ENCODE measurements around the gene CAMKV. TPM values are rescaled to one million over a fixed set of nuclear protein-coding genes. Genes with fewer than 3 reads are reported as not detected.

CAMKV gene
- total RNA-seq, 2 donors from 2014 or later, result 0.43 to 0.48 TPM

DNA sequence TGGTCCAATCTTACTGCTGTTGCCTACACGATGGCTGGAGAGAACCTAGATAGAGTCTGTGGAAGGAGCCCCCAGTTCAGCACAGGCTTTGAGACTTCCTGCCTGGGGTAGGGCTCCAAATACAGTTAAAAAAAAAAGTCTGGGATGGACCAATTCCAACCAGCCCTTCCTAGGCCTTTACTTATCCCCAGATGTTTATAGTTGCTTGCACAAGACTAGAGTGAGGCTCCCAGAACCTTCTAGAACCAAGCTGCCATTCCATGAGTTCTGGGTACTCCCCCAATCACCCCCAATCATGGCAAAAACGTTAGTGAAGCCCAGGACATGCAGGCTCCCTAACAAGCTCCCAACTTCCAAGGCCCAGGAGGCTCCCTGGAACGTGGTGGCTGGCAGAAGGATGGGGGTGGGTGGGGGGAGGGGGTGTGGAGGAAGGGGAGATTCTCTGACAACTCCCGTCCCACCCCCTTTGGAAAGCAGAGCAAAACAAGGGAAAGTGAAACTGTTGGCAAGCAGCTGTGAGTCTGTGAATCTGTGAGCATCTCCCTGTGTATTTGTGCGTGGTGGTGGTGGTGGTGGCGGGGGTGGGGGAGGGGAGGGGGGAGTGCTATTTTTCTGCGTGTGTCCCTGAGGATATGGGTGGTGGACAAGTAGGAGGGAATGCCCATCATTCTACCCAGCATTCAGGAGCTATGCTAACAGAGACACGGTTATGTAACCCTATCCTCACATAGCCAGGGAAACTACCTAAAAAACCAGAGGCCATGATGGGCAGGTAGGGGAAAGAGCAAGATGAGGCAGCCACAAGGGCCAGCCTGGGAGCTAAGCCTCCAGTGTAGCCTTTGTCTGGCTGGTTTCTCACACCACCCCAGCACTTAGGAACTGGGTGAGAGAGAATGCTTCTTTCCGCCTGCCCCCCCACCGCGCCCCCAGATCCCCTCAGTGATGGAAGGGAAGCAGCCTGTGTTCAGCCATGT is 31.9 kb upstream of the CAMKV start:
- DNase-seq (ENCODE audit: low spot score in 2 of 2) (no peak), ATAC-seq (no peak)
- H3K36me3 Mint-ChIP-seq, result peaks cover 0 to 4% of the 10 kb centered on the region in 2 donors
- no peak overlapping the region for H3K27ac Mint-ChIP-seq
- H3K9me3 Mint-ChIP-seq, result no peaks in the 10 kb centered on the region

DNA sequence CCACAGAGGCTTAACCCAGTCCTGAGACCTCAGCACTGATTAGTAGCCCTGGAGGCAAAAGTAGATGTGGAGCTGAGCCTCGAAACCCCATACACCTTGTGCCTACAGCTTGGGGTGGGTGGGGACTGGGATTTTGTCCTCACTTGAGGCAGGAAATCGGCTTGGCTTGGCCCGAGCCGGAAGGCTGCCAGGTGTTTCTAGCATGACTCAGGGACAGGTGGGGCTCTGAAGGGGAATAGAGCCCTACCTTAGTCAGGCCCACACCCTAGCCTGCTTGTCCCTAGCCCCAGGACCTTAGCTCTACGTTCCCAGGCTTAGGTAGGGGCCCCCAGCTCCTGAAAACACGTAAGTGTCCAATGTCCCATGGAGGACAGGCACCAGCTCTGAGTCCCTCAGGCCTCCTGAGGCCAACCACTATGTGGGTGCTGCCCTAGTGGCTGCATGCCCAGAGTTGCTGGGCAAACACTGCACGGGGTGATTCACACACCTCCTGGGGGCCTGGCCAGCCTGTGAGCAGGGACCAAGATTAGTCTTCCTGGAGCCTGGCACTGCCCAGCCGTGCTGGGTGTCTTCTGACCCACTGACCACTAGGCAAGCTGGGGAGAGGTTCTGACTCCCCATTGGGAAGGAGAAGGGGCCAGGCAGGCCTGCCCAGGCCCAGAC is 30.9 kb upstream of the CAMKV start:
- DNase-seq (ENCODE audit: low spot score in 2 of 2), result no peak
- no peaks in the 10 kb centered on the region for H3K9me3 Mint-ChIP-seq
- peaks cover 0 to 4% of the 10 kb centered on the region in 2 donors for H3K36me3 Mint-ChIP-seq
- H3K27ac Mint-ChIP-seq, result no peak overlapping the region
- ATAC-seq, result no peak

DNA sequence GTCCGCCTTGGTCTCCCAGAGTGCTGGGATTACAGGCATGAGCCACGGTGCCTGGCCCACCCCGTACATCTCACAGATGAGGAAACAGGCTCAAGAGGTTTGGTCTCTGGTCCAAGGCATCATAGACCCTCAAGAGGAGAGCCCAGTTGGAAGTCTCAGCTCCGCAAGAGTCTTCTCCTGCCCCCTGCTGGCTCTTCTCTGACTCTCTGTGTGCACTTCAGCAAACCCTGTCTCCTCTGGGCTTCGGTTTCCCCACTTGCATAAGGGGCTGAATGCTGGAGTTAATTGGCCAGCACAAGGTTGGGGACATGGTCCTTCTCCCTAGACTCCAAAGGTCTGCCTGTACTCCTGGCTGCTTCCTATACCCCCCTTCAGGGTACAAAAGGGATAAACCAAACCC is 30.1 kb upstream of the CAMKV start:
- H3K9me3 Mint-ChIP-seq, result no peaks in the 10 kb centered on the region
- H3K27ac Mint-ChIP-seq, result no peak overlapping the region
- ATAC-seq (no peak), DNase-seq (ENCODE audit: low spot score in 2 of 2) (no peak)
- H3K36me3 Mint-ChIP-seq, result peaks cover 0 to 4% of the 10 kb centered on the region in 2 donors

DNA sequence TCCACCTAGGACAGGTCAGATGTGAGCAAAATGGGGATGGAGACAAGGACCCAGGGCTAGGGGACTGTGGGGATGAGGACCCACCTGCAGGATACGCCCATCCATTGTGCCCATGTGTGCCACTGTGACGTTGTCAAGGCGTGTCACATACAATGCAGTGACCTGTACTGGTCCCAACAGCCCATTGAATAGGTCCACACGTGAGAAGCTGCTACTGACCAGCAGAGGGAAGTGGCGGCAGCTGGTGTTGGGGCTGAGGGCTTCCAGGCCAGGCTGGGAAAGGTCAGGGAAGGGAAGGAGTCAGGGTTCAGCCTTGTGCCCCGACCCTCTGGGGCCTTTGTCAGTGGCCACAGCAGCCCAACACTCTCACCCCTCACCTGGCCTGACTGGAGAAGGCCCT is 29.3 kb upstream of the CAMKV start:
- no peaks in the 10 kb centered on the region for H3K9me3 Mint-ChIP-seq
- H3K36me3 Mint-ChIP-seq, result peaks cover 0 to 2% of the 10 kb centered on the region in 2 donors
- no peak overlapping the region for H3K27ac Mint-ChIP-seq
- ATAC-seq, result no peak
- DNase-seq (ENCODE audit: low spot score in 2 of 2), result no peak

DNA sequence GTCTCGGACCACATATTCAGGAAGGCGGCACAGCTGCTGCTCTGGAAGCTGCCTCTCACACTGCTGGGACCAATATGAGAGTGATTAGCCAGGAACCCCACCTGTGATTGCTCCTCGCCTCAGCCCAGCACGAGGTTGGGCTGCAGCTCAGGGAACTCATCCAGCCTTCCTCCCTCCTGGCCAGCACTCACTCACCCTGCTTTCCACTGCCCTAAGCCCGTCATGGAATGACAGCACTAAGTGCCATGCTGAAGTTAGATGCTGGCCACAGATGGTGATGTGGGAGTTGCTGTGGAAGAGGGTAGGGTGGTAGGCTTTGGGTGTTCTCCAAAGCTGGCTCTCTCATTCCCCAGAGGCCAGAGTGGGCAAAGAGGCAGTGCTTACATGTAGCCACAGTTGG is 26.6 kb upstream of the CAMKV start:
- no peak overlapping the region for H3K27ac Mint-ChIP-seq
- H3K9me3 Mint-ChIP-seq, result no peaks in the 10 kb centered on the region
- DNase-seq (ENCODE audit: low spot score in 2 of 2), result no peak
- H3K36me3 Mint-ChIP-seq, result no peaks in the 10 kb centered on the region
- no peak for ATAC-seq

DNA sequence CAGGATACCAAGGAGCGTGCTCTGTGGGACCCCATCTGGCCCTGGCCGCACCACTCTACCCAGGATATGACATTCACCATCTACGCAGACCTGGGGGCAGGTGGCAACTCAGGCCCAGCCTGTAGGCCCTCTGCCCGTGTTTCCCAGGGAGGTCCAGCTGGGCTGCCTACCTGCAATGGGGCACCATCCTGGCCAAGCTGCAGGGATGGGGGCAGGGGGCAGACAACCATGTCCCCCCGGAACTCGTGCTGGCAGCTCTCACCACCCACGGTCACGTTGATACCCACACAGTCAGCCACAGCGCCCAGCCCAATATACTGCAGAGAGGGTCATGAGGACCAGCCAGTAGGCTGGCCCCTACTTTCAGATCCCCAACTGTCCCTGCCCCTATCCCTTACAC is 26.1 kb upstream of the CAMKV start:
- ATAC-seq, result no peak
- Mint-ChIP-seq H3K9me3 (no peaks in the 10 kb centered on the region), H3K27ac (no peak overlapping the region), H3K36me3 (no peaks in the 10 kb centered on the region)
- DNase-seq (ENCODE audit: low spot score in 2 of 2), result no peak

DNA sequence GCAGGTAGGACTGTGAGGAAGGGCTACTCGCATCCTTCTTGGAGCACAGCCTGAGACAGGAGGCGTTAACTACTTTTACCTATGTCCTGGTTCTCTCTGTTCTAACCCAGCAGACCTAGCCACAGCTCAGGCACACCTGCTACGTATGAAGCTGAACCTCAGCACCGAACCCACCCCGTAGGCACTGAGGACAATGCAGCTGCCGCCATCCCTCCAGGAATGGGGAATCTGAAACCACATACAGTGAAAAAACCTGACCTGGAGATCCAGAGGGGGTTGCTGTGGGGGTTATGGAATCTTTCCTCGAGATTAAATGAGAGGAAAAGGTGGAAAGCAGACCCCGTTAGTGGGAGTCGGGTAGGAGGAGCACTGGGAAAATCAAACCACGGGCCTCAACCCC is 19.6 kb upstream of the CAMKV start:
- no peak for ATAC-seq
- no peaks in the 10 kb centered on the region for H3K9me3 Mint-ChIP-seq

DNA sequence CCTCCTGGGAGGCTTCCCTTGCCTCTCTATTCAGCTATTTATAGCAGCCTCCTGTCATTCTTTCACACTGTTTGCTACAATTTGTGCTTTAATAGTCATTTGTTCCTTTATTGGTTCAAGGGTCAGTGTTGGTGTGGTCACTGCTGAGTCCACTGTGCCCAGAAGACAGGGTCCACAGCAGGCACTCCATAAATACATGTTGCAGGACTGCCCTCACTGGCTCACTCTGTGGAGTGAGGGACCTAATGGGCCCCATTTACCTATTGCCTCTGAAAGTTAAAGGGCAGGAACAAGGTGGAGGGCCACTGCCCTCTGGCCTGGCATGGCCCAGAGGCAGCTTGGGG is 17.2 kb upstream of the CAMKV start:
- Mint-ChIP-seq H3K36me3 (no peaks in the 10 kb centered on the region), H3K9me3 (no peaks in the 10 kb centered on the region), H3K27ac (no peak overlapping the region)
- no peak for ATAC-seq
- no peak for DNase-seq (ENCODE audit: low spot score in 2 of 2)

More for the DNA sequence above, 19.6 kb upstream of the CAMKV start:
- peak overlapping the region in 1 of 2 donors; percentile 7 for H3K27ac Mint-ChIP-seq
- no peak for DNase-seq (ENCODE audit: low spot score in 2 of 2)
- H3K36me3 Mint-ChIP-seq, result no peaks in the 10 kb centered on the region

DNA sequence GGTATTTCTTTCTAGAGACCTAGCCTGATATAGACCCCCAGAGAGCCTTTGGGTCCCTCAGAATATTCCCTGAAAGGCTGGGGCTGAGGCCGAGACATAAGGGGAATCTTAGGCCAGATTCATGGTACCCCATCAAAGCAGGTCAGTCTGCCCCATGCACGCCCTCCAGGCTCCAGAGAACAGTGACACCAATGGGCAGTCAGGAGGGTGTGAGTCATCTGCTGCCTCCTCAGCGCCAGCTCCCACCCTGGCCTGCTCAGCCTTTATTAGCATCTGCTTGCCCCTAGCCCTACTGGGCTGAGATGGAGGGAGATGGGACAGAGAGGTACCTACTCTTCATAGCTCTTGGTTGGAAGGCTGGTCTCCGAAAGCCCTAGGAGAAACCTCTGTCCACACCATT is 14.3 kb upstream of the CAMKV start:
- no peak for DNase-seq (ENCODE audit: low spot score in 2 of 2)
- Mint-ChIP-seq H3K27ac (no peak overlapping the region), H3K36me3 (no peaks in the 10 kb centered on the region), H3K9me3 (no peaks in the 10 kb centered on the region)
- no peak for ATAC-seq

DNA sequence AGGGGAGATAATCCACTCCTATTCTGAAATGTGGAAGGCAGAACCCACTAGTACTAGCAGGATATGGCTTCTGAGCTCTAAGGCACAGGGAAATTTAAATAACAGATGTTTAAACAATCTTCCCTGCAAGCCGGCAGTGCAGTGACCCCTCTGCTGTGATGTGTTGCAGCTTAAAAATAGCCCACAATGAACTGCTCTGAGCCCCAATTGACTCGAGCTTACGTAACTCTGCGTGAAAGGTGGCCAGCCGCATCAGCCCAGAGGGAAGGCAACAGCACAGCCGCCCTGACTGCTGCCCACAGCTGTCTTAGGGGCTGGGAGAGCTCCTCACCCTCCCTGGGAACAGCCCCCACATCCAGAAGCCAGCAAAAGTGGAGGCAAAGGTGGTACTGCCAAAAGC is 12.5 kb upstream of the CAMKV start:
- Mint-ChIP-seq H3K9me3 (no peaks in the 10 kb centered on the region), H3K36me3 (no peaks in the 10 kb centered on the region), H3K27ac (no peak overlapping the region)

DNA sequence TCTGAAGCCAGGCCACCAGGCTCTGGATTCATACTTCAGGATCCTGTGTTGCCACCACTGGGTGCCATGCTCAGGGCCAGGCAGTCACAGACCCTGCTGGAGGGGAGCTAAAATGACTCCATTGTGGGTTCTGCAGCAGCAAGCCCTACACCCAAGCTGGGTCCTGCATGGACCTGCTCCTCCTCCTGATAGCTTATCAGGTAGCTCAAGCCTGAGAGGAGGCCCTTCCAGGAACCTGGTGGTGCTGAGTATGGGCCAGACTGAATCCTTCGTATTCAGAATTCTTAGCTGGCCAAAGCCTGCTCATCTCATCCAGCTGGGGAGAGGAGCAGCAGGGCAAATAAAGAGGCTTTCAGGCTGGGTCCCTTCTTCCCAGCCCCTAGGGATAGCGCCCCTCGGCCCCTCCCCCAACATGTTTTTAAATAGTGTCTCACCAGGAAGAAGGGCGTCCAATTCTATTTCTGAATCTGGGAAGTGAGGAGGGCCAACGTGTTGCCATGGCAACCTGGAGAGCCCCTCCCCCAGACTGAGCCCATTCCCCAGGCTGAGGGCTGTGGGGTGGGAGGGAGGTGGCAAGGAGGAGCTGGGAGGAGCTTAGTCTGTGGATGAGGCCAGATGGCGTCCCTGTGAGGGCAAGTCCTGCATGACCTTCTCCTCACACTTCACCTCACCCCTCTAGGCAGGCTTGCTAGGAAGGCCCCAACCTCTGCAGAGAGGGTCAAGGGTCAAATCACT is 11.0 kb upstream of the CAMKV start:
- Mint-ChIP-seq H3K36me3 (no peaks in the 10 kb centered on the region), H3K27ac (no peak overlapping the region), H3K9me3 (no peaks in the 10 kb centered on the region)
- no peak for ATAC-seq
- DNase-seq (ENCODE audit: low spot score in 2 of 2), result no peak

More for the DNA sequence above, 12.5 kb upstream of the CAMKV start:
- DNase-seq (ENCODE audit: low spot score in 2 of 2) (no peak), ATAC-seq (no peak)

DNA sequence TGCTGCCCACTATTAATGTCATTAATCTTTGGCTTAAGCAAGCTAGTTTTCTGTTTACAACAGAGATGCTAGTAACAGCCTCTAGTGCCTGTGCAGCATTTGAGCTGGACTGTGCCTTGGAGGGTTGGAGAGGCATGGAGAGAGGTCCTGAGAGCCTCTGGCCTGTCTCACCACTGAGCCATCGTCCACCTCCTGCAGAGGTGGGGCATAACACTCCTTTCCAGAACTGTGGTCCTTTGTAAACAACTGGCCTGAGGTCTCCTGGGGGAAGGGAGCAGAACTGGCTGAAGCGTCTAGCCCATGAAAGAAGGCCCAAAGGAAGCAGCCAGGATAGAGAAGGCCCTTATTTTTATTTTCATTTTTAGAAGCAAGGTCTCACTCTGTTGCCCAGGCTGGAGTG is 10.0 kb upstream of the CAMKV start:
- no peaks in the 10 kb centered on the region for H3K9me3 Mint-ChIP-seq
- ATAC-seq (no peak), DNase-seq (ENCODE audit: low spot score in 2 of 2) (no peak)
- H3K36me3 Mint-ChIP-seq, result no peaks in the 10 kb centered on the region
- no peak overlapping the region for H3K27ac Mint-ChIP-seq

DNA sequence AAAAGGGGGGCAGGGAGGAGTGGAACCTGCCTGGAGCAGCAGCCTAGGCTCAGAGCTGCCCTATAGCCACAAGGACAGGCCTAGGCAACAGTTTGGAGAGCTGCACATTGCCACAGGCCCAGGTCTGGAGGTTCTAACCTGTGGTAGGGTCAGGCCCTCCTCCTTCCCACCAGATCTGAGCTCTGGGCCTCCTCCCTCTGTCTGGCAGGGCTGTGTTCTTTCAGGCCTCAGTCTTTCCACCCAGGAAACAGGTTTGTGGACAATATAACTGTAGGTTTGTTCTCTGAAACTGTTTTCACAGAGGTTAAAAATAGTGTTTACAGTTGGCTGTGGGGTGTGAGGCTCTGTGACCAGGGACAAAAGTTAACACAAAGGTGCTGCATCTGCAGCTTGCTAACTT is 9.0 kb upstream of the CAMKV start:
- Mint-ChIP-seq H3K27ac (no peak overlapping the region), H3K9me3 (no peaks in the 10 kb centered on the region), H3K36me3 (no peaks in the 10 kb centered on the region)
- ATAC-seq (no peak), DNase-seq (ENCODE audit: low spot score in 2 of 2) (no peak)

DNA sequence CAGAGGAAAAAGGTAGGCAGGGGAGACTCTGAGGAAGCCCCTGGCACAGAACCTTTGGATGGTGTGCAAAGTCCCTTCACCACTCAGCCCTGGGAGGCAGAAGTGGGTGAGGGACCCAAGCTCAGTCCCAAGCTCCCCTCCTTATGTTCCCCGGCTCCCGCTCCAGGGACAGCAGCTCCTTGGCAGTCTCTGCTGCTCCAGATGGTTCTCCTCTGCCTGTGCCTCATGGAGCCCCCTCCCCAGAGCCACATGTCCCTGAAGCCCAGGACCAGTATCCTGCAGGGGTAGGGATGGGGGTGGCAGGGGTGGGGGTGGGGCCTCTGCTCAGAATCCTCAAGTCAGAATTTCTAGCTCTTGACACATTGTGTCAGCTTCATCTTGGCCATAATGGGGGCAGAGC is 8.0 kb upstream of the CAMKV start:
- ATAC-seq, result no peak
- H3K9me3 Mint-ChIP-seq, result no peaks in the 10 kb centered on the region
- no peaks in the 10 kb centered on the region for H3K36me3 Mint-ChIP-seq
- no peak for DNase-seq (ENCODE audit: low spot score in 2 of 2)
- H3K27ac Mint-ChIP-seq, result no peak overlapping the region

DNA sequence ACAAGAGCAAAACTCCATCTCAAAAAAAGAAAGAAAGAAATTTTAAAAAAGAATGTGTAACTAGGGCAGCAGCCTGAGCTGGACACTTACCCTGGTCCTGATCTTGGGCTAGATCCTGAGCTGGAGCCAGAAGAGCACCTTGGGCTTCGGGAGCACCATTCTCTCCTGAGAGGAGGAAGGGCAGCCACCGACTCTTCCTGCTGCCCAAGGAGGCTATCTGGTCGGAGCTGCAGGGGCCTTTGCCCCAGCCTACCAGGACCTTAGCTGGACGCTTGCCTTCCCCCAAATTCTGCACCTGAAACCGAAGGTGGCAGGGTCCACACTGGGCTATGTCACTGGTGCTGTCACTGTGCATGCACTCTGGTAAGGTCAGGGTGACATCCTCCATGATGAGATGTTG is 6.9 kb upstream of the CAMKV start:
- H3K9me3 Mint-ChIP-seq, result no peaks in the 10 kb centered on the region
- no peak for ATAC-seq
- H3K36me3 Mint-ChIP-seq, result no peaks in the 10 kb centered on the region
- DNase-seq (ENCODE audit: low spot score in 2 of 2), result no peak
- H3K27ac Mint-ChIP-seq, result peak overlapping the region in 1 of 2 donors; percentile 30

DNA sequence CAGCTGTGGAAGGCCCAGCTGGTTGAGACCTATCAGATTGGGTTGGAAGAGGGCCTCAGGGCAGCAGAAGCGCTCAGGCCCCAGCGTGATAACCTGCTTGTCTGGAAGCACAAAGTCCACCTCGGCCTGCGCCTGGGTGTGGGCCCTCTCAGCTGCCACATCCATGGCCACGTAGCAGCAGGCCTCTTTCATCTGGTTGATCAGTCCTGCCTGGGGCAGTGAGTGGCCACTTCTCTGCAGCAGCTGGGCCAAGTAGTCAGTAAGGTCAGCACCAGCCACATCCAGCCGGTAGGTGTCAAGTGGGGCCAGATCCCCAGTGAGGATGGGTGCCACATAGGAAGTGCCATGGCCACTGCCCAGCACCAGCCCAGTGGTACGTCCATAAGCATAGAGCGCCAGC is 3.9 kb upstream of the CAMKV start:
- H3K9me3 Mint-ChIP-seq, result no peaks in the 10 kb centered on the region
- H3K27ac Mint-ChIP-seq, result no peak overlapping the region
- H3K36me3 Mint-ChIP-seq, result no peaks in the 10 kb centered on the region
- no peak for DNase-seq (ENCODE audit: low spot score in 2 of 2)
- ATAC-seq, result no peak

DNA sequence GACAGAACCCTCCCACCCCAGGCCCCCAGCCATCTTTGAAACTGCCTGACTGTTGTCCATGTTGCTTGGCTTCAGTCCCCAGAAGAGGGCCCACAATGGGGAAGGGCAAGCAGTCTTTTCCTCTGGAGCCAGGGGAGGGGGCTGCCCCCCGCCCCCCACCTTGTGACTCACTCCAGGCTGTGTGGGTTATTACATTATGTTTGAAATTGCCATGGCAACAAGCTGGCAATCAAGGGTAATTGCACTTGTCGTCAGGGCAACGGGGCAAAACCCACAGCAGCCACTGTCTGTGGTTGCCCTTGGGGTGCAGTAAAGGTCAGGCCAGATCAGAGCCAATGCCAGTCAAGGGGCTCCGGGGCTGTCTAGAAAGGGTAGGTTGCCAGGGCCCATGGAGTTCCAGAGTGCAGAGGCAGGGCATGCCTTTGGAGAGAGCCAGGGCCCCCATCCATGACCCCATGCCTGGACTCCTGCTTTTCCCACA is 3.1 kb upstream of the CAMKV start:
- ATAC-seq (peak; percentile 52 to 60), DNase-seq (ENCODE audit: low spot score in 2 of 2) (no peak)
- H3K36me3 Mint-ChIP-seq, result no peaks in the 10 kb centered on the region

More for the DNA sequence above, 3.1 kb upstream of the CAMKV start:
- Mint-ChIP-seq H3K27ac (no peak overlapping the region), H3K9me3 (no peaks in the 10 kb centered on the region)

Data from activated naive CD4-positive, alpha-beta T cell treated with anti-CD3 and anti-CD28 coated beads, Interleukin-2, amount 50 U/mL, for 72 hours (primary cell).